Left kidney (tissue), 2 donors: Measurements from ENCODE around the gene RBM8A. TPM values are rescaled to one million over a fixed set of nuclear protein-coding genes. Genes with fewer than 3 reads are reported as not detected.
"Not testable (repeated sequence)": the region's sequence is repeated elsewhere in the genome, so short reads cannot be mapped to it uniquely, and the experiment has no call there.

Source experiments
- DNase-seq: peaks from one replicate; pipeline ENCODE4 v3.0.0-alpha.2; 2013
- polyA plus RNA-seq: library from polyadenylated mRNA; unstranded; fragments of 120-200 nt; gene quantifications from one replicate; pipeline ENCODE4 v1.2.1, GENCODE V29; 2013; ENCODE audit not compliant: insufficient read length

Gene RBM8A
- polyA plus RNA-seq, 1 donor = 214 TPM

- peak; percentile 96 for DNase-seq
These were observed 30.4 kb upstream of the RBM8A start, which contains the start of gene LIX1L for GRCh38 chr1:145957443-145958319. LIX1L (minus strand) TSS chr1:145958017; CDS start chr1:145957927, 90 bp downstream.

GRCh38 chr1:145956781-145957442 lies 29.6 kb upstream of the RBM8A start:
- no peak for DNase-seq

- DNase-seq = no peak
These were observed 29.1 kb upstream of the RBM8A start for GRCh38 chr1:145956361-145956760.

- no peak for DNase-seq
These were observed 28.2 kb upstream of the RBM8A start for GRCh38 chr1:145955436-145955835.

GRCh38 chr1:145953861-145954260 lies 26.6 kb upstream of the RBM8A start:
- DNase-seq = no peak

GRCh38 chr1:145952903-145953302 lies 25.6 kb upstream of the RBM8A start:
- DNase-seq = no peak

- no peak for DNase-seq
These were observed 24.2 kb upstream of the RBM8A start for GRCh38 chr1:145951526-145951925.

- no peak for DNase-seq
These were observed 21.9 kb upstream of the RBM8A start for GRCh38 chr1:145949219-145949618.

GRCh38 chr1:145947551-145947950 lies 20.3 kb upstream of the RBM8A start:
- no peak for DNase-seq

- DNase-seq = no peak
These were observed 19.2 kb upstream of the RBM8A start for GRCh38 chr1:145946477-145946986.

- DNase-seq = no peak
These were observed 17.2 kb upstream of the RBM8A start for GRCh38 chr1:145944532-145944931.

GRCh38 chr1:145942871-145943270 lies 15.6 kb upstream of the RBM8A start:
- no peak for DNase-seq

GRCh38 chr1:145942405-145942804 lies 15.1 kb upstream of the RBM8A start:
- DNase-seq = no peak

GRCh38 chr1:145937436-145937835 lies 10.2 kb upstream of the RBM8A start:
- DNase-seq = no peak

GRCh38 chr1:145936247-145936646 lies 9.0 kb upstream of the RBM8A start:
- DNase-seq = no peak

GRCh38 chr1:145935708-145936107 lies 8.4 kb upstream of the RBM8A start:
- no peak for DNase-seq

GRCh38 chr1:145932522-145933009 lies 5.3 kb upstream of the RBM8A start:
- DNase-seq = not testable (repeated sequence)

GRCh38 chr1:145927916-145928643 lies 796 bp upstream of the RBM8A start:
- DNase-seq = no peak

GRCh38 chr1:145926686-145927062 lies 610 bp downstream of the RBM8A start:
- peak; percentile 31 for DNase-seq

GRCh38 chr1:145922266-145922665 lies 5.0 kb downstream of the RBM8A start:
- DNase-seq = no peak

- DNase-seq = not testable (repeated sequence)
These were observed 7.0 kb downstream of the RBM8A start for GRCh38 chr1:145920297-145920696.
